Amniotic stem cell (primary cell): ENCODE measurements around the gene RUNX2.

Experiments
- DNase-seq: peaks from one replicate; lab custom pipeline; 2025; lab: John Stamatoyannopoulos, UW

RUNX2 gene

GRCh38 chr6:45351667-45352066 is 23.5 kb downstream of the RUNX2 start:
- no peak for DNase-seq

- DNase-seq = no peak
Measured at GRCh38 chr6:45353654-45354053, 25.5 kb downstream of the RUNX2 start.

- DNase-seq = no peak
Measured at GRCh38 chr6:45364466-45364865, 36.3 kb downstream of the RUNX2 start.

GRCh38 chr6:45365036-45365435 is 36.9 kb downstream of the RUNX2 start:
- DNase-seq = no peak

GRCh38 chr6:45366534-45366933 is 38.4 kb downstream of the RUNX2 start:
- DNase-seq = no peak

DNA sequence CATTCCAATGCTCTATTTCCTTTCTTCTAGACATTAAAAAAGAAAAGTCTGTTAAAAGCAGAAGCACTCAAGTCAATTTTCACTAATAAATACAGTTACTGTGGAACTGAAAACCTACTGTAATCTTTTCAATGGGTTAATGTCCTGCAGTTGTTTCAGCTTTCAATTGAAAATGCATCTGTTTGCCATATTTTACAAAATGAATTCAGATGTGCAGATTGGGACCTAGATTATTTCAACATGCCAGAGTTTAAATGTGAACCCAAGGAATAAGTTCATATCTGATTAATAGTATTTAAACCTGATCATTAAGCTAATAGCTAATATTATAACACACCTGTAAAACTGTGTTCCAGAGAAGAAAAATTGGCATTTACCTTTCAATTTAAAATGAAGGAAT is 39.9 kb downstream of the RUNX2 start:
- no peak for DNase-seq

- DNase-seq = no peak
Measured at GRCh38 chr6:45369870-45370269, 41.7 kb downstream of the RUNX2 start.

DNA sequence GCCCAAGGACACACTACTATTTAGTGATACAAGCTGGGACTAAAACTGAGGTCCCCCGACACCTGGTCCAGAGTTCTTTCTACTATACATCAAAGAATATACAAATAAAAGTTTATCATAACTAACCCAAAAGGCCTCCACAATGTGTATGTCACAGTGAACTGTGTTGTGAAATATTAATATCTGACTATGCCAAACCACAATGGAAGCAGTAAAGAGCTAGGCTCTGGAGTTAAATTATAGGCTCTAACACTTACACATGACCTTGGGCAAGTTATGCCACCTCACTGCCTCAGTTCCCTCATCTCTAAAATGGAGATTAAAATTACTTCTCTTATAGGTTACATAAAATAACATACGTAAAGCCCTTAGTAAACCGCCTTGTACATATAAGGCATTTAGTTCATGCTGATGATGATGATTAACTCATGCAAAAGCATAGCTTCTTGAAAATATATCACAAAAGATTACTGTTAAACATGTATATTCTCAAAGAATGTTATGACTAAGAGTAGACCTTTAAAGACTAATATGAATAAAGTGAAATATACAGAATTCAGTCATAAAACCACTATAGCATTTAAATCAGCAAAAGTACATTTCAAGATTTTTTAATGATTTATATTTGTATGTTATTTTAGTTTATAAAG is 43.9 kb downstream of the RUNX2 start:
- DNase-seq = no peak

- no peak for DNase-seq
Measured at GRCh38 chr6:45375449-45375848, 47.3 kb downstream of the RUNX2 start.

GRCh38 chr6:45376310-45377042 is 48.3 kb downstream of the RUNX2 start:
- DNase-seq = no peak

GRCh38 chr6:45377043-45377553 is 49.0 kb downstream of the RUNX2 start:
- no peak for DNase-seq

DNA sequence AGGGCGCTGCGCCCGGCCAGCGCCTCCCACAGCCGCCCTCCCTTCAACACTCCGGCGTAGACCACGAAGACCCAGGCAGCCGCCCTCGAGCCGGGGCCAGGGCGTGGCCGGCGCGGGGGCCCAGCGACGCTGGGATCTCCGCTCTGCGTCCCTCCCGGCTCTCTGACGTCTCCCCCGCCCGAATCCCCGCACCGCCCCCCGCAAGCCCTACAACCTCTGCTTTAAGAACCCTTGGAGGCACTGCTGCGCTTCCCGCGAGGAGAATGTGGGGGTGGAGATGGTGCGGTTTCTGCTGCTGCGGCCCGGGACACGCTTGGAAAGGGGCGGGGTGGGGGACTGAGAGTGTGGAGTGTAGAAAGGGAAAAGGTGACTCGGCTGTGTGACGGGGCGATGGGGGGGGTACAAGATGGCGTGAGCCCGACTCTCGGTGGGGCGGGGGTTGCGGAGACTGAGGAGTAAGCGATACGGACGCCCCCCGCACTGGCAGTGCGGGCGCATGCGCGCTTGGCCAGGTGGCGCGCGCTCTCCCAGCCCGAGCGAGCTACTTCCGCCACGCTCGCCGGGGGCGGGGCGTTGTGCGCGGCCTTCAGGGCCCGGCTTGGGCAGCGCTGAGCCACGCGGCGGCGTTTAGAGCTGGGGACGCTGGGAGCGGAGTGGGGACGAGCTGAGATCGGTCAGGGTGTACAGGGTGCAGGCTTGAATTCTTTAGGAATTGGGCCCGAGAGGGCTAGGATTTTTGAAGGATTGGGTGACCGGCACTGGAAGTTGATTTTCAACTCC is 49.6 kb downstream of the RUNX2 start, which contains the start of gene SUPT3H:
TSS of gene SUPT3H (minus strand) at position 381 of the 780 bp plus-strand sequence.
- DNase-seq = peak; percentile 97

- DNase-seq = no peak
Measured at GRCh38 chr6:45378334-45378926, 50.3 kb downstream of the RUNX2 start.

- DNase-seq = no peak
Measured at GRCh38 chr6:45382391-45382790, 54.3 kb downstream of the RUNX2 start.

DNA sequence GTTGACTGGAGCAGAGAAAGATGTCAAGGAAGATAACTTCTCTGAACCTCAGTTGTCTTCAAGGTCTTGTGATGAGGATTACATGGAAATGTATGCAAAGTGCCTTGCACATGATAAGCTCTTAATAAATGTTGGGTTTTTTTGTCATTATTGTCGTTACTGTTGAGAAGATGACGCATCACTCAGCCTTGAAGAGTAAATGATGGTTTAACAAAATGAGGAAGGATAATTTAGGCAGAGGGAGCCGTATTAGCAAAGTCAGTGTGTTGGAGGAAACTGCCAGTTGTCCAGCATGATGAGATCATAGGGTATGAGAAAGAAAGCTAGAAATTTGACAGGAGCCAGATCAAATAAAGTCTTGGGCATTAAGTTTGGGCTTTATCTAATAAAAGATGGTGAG is 58.4 kb downstream of the RUNX2 start:
- no peak for DNase-seq

DNA sequence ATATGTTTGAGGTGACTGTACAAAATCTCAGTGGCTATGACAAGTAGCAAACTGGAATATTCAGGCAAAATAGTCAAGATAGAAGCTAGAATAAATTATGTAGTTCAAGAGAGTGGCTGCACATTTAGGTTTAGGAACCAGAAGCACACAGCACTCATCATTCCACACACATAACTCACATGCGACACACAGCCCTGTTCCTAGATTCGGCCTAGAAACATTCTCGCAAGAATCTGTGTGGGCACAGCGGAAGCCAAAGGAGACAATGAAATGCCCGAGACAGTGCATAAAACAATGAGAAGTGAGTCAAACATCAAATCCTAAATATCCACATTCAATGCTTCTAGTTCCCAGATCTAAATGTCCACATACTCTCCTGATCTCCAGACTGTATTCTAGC is 59.1 kb downstream of the RUNX2 start:
- no peak for DNase-seq

GRCh38 chr6:45388328-45388727 is 60.2 kb downstream of the RUNX2 start:
- DNase-seq = no peak

- DNase-seq = no peak
Measured at GRCh38 chr6:45394586-45395095, 66.5 kb downstream of the RUNX2 start.

- DNase-seq = no peak
Measured at GRCh38 chr6:45398075-45398813, 70.1 kb downstream of the RUNX2 start.

DNA sequence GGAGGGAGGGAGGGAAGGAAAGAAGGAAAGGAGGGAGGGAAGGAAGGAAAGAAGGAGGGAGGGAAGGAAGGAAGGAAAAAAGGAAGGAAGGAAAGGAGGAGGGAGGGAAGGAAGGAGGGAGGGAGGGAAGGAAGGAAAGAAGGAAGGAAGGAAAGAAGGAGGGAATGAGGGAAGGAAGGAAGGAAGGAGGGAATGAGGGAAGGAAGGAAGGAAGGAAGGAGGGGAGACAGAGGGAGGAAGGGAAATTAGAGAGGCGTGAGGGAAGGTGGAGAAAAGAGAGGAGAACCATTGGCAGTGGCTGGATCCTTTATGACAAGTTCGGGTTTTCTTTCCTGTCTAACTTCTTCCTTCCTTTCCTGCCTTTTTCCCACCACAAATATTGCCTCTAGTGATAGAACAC is 71.9 kb downstream of the RUNX2 start:
- no peak for DNase-seq

- DNase-seq = no peak
Measured at GRCh38 chr6:45411959-45412358, 83.8 kb downstream of the RUNX2 start.
